HG02884 (cell line): ENCODE data around the gene IER3.

ENCODE experiments used
- ATAC-seq: cut with Tn5 transposase; IDR thresholded peaks from one replicate; pipeline ENCODE4 v1.9.1; 2021; ENCODE audit warnings: mild to moderate bottlenecking, moderate library complexity; ENCODE audit not compliant: unreplicated experiment

IER3 gene

DNA sequence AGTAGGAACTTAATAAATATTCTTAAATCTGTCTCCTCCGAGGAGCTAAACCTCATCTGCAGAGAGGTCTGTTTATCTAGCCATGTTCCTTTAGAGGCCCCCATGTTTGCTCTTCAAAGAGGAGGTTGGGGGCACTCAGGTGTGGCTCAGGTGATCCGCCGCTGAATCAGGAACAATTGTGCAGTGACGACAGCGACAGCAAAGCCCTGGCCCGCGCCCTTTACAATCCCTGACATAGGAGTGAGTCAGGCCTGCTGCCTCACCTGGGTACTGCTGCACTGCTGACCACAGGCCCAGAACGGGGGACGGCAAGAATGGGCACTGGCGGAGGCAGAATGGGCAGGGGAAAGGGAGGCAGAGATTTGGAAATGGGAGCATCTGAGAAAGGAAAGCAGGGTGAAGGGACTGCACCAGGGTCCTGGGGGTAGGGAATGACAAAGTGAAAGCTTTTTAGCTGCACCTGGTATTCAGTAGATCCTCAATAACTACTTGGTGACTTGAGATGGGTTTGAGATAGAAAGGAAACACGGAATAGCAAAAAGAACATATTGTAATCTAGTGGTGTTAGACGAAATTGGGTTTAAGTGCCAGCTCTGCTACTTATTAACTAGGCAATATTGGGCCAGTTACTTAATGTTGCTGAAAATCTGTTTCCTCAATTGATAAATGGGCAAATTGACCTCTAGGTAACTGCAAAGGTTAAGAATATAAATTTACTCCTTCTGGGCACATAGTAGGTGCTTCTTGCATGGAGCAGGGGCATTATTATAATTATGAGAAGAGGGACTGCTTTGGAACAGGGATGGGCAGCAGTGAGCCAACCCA lies 5.4 kb upstream of the IER3 start:
- ATAC-seq: no peak

DNA sequence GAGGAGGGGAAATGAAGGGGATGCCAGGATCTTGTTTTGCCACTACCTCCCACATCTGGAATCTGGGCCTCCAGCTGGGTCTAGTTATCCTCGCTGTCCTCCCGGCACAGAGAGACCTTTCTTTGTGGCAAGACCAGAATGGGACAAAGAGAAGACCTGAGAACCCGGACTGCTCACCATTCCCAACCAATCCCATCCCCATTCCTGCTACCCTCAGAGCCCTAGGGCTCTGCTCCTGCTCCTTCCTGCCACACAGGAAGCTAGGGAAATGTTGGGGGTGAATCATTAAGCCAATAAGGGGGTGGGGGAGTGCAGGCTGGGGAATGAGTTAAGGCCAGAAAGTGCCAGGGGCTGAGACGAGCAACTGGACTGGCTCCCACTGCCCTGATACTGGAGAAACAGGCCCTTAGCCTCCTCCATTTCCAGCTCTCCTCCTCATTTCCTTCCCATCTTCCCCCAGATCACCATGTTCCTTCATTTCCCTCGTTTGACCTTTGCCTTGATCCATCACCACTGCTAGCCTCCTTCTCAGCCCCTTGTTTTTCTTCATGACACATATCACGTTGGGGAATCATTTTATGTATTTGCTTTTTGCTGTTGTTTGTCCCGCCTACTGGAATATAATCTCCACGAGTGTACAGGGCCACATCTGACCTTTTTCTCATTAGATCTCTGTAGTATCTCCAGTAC lies 4.6 kb upstream of the IER3 start:
- no peak for ATAC-seq

DNA sequence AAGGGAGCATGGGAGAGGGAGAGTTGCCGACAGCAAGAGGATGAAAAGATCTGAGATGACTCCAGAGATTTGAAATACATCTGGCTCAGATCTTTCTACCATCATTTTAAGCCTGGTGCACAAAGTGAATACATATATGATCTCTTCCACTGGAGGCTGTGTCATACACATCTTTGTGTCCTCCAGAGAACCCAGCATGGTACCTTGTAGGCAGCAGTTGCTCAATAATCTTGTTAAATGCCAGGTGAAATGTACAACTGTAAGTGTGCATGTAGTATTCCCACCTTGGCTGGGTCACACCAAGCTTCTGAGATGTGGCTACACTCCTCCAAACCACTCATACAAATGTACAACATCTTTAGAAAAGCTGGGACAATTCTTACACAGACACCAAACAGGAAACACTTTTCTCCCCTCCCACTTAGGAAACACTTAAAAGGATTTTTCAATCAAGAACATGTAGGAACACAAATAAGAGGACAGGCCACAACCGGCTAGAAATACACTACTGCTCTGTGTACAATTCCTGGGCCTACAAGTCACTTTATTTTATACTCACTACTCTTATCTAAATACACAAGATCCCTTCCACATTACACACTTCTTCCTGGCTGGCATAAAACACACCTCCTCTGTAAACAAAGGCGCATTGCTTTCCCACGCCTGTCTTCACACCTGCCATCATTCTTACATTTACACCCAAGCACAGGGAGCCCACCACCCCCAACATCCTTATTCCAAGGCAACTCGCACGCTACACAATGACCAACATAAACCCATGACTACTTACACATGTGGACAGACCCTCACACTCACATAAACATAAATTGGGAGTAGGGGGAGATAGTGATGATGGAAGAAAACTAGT lies 3.8 kb upstream of the IER3 start:
- no peak for ATAC-seq

DNA sequence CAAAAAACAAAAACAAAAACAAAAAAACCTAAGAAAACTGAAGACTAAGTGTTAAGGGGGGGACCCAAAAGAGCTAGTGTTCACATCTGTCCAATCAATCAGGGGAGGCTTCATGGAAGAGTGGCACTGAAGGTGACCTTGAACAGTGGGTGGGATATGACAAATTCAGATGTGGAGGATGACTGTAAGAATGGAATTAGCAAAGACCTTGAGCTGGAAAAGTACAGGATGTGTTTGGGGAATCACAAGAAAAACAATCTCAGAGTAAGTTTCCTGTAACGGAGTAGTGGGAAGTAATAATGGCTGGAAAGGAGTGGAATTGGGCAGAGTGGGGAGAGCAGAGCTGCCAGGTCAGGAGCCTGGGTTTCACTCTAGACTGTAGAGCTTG lies 2.9 kb upstream of the IER3 start:
- no peak for ATAC-seq

DNA sequence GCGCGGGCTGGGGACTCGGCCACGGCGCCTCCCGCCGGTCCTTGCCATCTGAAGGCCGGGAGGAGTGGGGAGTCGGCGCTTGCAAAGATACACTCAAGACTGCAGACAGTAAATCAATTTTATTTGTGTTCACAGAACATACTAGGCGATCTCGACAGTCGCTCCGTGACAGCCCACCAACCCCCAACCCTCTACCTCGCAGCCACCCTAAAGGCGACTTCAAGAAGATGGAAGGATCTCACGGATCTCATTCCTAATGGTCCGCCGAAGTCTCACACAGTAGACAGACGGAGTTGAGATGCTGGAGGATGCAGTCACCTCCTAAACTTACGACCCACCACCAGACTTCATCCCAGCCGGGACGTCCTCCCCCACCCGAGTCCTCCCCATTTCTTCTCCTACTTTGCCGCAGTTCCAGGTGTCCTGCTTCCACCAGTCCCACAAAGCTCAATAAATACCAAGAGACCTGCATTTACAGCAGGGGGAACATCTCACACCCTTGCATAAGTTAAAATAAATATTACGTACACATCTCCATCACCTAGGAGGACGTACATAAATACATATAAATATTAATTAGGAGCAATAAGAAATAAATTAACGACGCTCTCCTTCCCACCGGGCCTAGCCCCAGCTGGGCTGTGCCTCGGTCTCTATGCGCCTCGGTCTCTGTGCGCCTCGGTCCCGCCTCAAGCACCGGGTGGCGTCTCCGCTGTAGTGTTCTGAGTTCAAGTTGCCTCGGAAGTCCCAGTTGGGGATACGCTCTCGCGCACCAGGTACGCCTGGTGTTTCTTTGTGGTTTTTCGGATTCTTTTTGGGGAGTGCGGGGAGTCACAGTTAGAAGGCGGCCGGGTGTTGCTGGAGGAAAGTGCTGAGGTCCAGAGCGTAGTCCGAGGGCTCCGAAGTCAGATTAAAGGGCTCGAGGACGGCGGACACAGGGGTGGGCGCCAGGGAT lies 971 bp downstream of the IER3 start:
- ATAC-seq: peak; percentile 19

DNA sequence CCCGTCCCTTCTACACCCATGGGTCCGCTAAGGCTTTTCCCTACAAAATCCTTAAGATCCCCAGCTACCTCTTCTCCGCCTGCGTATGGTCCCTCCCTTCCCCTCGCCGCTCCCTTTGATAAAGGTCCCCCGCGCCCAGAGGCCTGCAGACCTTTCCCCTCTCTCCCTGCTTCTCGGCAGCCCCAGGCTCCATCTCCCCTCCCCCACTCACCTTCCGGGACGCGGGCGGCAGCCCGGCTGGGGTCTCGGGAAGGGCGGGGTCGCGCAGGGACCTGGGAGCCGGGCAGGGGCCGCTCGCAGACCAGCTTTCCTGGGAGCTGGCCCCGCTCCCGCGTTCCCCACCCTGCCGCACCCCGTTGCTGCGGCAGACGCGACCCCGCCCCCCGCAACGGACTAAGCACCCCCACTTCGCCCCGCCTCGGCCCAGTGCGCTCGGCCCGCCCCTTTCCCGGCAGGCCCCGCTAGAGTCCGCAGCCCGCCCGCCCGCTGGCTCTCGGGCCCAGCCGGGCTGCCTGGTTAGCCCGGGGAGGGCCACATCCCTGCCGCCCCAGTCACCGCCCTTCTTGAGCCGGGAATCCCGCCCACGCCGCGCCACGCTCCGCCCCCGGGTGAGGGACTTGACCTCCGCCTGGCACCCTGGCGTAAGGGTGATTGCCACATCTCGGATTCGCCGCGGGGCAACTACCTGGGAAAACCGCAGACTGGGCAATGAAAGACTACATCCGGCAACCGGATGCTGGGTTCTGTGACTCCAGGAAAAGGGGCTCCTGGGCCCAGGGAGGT lies 1.8 kb downstream of the IER3 start, which contains the start of gene FLOT1:
TSS of gene FLOT1 (minus strand) at position 372 of the 783 bp plus-strand sequence. CDS start 498 bp downstream, outside the sequence.
- peak; percentile 58 for ATAC-seq

DNA sequence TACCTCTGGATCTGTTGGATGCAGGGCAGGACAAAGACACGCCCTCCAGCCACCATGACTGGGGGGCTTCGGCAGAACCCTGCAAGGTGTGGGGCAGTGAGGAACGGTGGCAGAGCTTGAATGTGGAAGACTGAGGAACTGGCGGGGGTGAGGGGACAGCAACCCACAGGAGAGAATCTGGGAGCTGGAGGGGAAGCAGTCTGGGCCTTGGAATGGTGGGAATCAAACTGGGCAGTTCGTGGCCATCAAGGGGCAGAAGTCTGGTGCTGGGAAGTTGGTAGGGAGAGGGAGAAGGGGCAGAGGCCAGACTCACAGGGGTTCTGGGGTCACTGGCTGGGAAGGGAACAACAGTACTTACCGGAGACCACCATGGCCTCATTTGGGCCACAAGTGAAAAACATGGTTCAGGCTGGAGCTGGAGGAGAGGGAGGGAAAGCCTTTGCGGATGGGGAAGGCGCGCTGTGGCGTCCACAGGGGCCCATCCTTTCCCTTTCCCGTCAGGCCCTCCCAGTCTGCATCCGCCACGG lies 2.5 kb downstream of the IER3 start:
- ATAC-seq: no peak

DNA sequence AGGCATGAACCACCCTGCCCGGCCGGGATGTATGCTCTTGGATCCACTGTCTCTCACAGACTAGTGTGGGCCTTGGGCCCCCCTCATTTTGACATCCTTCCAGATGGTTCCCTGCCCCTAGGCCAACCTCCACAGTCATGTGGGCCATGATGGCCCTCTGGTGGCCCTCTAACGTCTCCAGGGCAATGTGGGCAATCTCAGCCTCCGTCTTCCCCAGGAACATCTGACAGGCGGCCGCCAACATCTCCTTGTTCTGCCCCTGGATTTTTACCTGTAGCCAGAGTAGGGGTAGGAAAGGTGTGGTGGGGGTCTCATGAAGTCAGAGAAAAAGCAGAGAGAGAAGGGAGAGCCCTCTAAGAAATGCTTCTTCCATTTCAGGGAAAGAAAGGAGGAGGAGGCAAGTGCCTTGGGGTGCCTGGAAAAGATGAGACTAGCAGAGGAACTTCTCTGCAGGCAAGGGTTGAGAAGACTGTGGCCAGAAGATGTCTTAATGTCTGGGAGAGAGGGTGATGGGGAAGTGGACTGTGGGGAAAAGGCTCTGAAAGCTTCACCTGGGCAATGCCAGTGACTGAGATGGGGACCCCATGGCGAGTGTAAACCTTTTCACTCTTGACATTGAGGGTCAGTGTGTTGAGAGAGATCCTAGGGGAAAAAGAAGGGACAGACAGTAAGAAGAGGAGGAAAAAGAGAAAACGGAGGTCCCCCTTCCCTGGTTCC lies 3.1 kb downstream of the IER3 start:
- ATAC-seq: no peak

DNA sequence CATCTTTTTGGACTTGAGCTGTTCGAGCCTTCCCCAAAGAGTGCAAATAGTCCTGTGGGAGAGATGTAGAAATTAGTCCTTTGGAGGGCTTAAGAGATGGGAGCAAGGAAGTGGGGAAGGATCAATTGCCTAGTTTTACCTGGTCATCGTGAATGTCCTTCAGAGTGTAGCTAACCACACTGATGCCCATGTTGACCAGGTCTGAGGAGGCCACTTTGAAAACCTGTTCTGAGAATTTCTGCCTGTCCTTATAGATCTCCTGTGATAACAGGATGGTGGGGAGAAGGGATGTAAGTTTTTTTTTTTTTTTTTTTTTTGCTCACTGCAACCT lies 3.8 kb downstream of the IER3 start:
- no peak for ATAC-seq

DNA sequence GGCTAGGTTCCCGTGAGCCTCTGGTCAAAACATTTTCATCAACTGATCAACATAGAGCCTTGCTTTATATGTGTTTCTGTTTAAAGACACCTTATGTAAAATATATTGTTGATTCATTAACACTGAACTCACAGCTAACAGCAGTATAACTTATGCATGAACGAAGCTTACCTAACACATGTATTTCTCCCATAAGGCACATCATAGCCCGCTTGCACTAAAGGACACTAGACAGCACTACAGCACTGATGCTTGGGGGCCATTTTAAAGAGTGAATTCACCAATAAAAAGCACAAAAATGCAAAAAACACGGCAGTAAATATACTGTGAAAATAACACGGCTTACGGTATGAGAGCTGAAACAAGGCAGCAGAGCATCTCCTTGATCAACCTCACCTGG lies 5.8 kb downstream of the IER3 start:
- no peak for ATAC-seq

DNA sequence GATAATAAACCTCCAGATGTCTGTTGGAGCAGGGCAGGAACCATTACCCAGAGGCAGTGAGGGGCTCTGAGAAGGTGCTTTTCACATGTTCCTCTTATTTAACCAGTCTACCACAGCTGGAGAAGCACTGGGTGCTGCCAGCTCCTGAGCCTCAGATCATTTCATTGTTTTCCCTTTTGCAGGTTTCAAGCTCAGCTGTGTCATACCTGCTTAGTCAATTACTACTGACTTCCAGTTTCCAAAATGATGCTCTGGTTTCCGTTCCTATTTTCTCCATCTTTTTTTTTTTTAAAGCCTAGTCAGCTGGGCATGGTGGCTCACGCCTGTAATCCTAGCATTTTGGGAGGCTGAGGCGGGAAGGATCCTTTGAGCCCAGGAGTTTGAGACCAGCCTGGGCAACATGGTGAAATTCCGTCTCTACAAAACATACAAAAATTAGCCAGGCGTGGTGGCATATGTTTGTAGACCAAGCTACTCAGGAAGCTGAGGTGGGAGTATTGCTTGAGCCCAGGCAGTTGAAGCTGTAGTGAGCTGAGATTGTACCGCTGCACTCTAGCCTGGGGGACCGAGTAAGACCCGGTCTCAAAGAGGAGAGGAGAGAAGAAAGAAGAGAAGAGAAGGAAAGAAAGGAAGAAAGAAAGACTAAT lies 8.6 kb downstream of the IER3 start:
- no peak for ATAC-seq

DNA sequence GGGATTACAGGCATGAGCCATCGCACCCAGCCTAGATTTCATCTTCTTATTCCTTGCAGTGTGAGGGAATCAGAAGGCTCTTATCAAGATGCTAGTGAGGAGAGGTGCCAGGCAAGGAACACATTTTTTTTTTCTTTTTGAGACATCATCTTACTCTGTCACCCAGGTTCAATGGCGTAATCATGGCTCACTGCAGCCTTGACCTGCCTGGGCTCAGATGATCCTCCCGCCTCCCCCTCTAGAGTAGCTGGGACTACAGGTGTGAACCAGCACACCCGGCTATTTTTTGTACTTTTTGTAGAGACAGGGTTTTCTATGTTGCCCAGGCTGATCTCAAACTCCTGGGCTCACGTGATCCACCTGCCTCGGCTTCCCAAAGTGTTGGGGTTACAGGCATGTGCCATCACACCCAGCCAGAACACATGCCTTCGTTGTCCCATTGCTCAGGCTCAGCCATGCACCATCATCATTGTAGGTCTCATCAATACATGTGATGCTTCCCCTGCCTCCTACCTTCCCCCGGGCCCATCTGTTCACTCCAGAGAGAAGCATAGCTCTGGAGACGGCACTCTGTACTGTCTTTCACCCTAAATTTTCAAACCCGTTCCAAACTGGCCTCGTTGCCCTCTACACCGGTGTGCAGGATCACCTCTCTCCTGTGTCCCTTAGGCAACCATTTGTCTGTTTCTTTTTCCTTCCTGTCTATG lies 12.0 kb downstream of the IER3 start:
- ATAC-seq: no peak

DNA sequence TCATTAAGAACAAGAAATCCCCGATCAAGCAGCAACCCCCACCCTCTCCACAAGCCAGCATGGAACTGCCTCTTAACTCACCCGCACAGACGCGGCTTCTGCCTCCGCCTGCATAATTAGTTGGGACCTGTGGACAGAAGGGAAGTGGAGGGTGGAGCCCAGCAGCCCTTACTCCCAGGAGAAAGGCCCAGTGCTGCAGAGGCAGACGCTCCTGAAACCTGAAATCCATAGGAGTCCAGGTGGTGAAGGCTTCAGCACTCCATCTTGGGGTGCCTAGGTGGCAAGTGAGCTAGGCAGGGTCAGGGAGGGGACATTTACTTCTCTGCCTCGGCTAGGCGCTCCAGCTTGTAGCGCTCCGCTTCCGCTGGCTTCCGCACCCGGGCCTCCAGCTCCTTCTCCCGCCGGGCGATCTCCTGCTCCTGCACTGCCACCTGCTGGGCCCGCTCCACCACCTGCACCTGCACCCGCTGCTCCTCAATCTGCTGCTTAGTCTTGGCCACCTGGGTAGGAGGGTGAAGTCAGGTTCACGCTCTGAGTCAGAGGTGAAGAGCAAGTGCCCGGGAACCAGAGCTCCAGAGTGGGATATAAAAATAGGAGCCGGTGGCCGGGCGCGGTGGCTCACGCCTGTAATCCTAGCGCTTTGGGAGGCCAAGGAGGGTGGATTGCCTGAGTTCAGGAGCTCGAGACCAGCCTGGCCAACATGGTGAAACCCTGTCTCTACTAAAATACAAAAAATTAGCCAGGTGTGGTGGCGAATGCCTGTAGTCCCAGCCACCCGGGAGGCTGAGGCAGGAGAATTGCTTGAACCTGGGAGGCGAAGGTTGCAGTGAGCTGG lies 13.5 kb downstream of the IER3 start:
- no peak for ATAC-seq

DNA sequence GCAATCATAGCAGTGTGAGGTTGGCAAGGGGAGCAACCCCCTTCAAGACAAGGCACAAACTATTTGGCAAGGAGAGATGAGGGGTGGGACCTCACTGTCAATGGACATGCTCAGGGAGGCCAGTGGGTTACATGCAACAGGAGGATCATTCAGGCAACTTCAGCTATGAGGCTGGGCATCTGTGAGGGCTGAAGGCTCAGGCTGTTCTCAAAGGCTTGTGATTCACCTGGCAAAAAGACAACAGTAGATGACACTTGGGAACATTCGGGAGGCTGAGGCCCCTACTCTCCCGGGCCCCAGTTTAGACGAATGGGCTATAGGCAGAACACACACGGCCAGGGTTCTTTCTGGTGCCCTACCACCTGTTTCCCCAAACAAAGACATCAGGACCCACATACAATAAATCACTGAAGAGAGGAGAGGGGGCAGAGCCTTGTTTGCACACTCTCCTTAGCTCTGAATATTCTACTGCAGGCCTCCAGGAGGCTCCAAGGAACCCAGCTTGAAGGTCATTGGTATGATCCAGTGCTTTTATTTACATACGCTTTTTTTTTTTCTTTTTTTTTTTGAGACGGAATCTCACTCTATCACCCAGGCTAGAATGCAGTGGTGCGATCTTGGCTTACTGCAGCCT lies 16.3 kb downstream of the IER3 start:
- no peak for ATAC-seq

DNA sequence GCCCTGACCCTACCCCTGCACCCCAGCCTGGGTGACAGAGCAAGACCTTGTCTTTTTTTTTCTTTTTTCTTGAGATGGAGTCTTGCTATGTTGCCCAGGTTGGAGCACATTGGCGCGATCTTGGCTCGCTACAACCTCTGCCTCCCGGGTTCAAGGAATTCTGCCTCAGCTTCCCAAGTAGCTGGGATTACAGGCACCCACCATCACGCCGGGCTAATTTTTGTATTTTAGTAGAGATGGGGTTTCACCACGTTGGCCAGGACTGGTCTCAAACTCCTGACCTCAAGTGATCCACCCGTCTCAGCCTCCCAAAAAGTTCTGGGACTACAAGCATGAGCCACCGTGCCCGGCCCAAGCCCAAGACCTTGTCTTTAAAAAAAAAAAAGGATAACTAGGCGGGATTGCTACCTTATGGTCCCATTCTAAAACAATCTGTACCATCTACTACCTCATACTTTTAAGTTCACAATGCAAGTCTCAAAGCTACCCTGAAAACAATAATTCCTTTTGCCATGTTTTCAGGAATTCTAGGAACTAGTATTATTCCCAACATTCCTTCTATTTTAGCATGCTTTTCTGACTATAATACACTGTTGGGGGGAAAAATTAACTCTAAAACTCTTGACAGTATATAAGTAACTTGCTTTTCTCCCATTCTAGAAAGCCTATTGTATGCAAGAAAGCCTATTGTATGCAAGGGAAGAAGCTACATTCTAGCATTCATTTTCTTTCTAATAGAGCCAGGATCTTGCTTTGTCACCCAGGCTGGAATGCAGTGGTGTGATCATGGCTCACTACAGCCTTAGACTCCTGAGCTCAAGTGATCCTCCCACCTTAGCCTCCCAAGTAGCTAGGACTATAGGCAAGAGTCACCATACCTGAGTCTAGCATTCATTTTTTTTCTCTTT lies 17.6 kb downstream of the IER3 start:
- ATAC-seq: no peak
